ENCODE results near the gene ATOSB.
A peak's percentile ranks its signal among the peaks of the same experiment; 100 is the strongest.

ATOSB gene

DNA sequence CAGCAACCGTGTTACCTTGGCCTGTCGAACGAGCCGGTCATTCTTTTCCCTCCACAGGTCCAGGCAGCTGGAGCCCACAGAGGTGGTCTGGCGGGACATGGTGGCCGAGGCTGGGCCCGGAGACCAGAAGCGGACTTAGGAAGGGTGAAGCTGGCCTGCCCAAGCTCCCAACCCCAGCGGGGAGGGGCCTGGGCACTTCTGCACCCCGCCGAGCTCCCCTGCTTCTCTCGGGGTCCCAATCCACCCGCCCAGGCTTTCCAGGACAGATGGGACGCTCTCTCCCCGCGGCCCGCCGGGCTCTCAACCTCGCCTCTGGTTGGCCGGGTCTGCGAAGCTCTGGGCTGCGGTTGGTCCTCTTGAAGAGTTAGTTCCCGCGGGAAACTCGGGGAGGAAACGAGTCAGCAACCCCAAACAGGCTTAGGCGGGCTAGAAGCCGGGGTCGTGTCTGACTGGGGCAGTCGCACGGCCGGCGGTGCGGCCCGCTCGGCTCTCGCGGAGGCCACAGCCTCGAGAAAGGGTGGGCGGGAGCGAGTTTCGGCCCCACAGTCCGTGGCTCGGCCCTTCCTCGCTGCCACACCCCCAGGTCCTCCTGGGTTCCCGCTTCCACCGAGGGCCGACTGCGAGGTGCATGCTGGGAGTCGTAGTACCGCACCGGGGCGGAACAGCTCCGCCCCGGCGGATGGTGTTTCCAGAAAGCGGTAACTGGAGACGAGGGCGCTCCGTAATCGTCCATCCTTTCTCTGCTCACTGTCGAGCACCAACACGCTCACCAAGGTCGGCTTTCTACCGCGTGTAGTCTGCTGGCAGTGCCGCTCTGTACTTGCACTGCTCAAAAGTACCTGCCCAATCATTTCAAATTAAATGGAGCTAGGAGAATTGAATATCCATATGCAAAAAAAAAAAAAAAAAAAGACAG lies 36.0 kb downstream of the ATOSB start, which contains the start of gene FANCG:
TSS of gene FANCG (minus strand) at position 517 of the 916 bp plus-strand sequence. CDS start at position 99, 418 bp downstream.
- DNase-seq: peak; percentile 37

DNA sequence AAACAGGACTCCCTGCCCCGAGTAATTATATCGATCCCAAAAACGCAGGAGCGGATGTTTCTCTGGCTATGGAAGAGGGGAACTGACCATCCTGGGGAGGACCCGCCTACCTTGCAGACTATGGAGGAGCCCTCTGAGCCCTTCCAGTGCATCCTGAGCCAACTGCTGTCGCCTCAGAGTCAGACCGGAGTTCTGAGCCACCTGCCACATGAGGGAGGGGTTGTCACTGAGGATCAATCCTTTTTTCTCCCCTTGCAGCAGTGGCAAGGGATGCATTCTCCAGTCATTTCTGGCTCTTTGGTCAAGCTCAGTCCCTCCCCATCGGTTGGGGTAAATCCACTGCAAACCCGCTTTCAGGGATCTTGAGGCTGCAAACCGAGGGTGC lies 36.6 kb downstream of the ATOSB start:
- DNase-seq: no peak

DNA sequence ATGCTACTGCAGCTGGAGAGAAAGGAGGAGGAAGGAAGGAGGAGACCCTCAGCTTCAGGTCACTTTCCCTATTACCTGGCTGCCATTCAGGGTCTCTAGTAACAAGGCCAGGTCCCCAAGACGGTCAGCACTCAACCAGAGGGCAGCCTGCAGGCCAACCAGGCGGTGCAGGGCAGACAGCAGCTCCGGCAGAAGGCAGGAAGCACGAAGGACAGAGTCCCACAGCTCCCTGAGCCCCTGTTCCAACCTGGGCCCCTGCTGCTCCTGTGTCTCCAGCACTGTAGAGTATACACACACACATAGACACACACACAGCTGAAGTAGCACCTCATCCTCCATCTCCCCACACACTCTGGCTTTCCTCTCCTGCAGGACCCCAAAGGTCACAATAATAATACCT lies 37.6 kb downstream of the ATOSB start:
- no peak for DNase-seq

DNA sequence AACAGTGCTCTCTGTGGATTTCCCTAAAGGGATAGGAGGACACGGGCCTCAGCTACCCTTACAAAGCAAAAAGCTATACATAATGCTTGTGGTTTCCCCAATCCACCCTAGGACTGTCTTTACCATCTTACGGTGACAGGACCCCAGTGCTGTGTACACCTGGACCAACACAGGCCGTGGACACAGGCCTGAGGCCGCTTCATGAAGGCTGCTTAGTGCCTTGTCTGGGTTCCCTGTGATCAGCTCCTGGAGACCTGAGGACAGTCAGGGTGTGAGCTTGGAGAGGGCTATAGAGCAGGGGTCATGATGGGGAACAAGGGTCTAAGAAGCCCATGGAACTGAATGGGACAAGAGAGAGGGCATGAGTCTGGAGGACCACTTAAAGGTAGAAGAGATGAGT lies 38.8 kb downstream of the ATOSB start:
- no peak for DNase-seq

DNA sequence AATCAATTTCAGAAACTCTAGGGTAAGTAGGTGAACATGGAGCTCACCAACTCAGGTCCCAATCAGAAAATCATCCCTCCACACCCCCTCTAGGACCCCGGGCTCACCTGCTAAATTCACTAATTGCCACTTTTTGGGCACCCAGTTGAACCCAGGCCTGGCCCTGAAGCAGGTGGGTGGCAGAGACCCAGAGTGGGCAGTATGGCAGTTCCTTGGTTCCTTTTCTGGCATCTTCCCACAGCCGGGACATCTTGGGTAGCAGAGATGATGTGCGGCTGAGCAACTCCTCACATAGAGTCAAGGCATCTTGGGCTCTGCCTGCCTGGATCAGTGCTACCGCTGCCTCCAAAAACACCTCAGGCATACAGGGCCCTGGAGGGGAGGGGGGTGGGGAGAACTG lies 40.3 kb downstream of the ATOSB start:
- no peak for DNase-seq

DNA sequence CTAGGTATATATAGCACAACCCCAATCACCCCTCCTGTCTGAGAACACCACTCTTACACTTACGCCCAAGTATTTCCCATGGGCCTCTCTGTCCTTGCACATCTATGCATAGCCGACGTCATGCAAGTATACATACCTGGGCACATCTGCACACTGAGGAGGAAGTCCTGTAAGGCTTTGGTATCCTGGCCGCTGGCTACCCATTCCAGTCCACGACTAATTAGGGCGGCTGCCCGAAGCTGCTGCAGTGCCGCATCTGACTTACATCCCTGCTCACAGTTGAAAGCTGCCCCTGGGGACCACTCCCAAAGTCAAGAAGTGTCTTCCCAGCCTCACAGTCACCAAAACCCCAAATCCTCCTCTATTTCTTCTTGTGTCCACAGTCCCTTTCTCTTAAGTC lies 40.9 kb downstream of the ATOSB start:
- DNase-seq: no peak

GRCh38 chr9:35074141-35074540 lies 41.5 kb downstream of the ATOSB start:
- DNase-seq: no peak

DNA sequence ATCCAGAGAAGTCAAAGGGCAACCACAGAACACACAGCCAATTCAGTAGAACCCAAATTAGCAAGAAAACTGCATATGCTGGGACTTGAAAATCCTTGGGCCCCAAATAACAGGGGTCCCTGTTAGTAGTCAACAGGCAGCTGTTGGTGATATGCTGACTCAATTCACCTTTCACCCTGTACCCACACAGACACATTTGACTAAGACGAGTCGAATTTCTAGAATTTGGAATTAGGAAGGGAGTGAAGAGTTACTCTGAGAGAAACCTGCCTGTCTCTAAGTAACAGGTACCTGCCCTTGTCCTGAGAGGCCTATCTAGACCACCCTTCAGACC lies 42.4 kb downstream of the ATOSB start:
- no peak for DNase-seq

GRCh38 chr9:35072461-35073278 lies 43.0 kb downstream of the ATOSB start, which contains the start of gene VCP:
VCP (minus strand) TSS chr9:35072625; CDS start chr9:35072353, 272 bp downstream.
- DNase-seq: peak; percentile 97

DNA sequence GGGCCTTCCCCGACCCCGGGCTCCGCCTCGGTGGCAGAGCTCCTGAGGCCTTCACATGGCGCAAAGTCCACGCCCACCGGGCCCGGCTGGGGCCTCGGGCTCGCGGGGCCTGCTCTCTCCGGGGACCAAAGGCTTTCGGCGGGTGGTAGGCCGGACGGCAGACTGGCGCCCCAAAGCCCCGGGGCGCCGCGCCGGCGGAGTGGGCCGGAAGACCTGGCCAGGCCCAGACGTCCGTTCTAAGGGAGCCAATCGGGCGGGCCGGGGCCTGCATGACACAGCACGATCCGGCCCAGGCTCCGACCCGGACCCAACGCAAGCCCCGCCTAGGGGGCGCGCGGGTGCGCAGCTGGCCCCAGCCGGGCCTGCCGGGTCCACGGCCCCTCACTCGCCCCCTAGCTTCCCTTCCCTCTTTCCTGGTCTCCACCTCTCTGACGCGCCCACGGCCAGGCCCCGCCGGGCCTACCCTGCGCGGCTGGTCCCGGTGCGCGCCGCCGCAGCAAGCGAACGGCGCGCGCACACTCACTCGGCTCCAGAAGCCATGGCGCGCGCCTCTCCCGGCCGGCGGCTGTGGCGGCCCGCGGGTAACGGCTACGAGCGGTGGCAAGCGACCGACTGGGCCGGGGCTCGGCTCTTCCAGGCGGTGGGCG lies 43.7 kb downstream of the ATOSB start:
- DNase-seq: no peak

DNA sequence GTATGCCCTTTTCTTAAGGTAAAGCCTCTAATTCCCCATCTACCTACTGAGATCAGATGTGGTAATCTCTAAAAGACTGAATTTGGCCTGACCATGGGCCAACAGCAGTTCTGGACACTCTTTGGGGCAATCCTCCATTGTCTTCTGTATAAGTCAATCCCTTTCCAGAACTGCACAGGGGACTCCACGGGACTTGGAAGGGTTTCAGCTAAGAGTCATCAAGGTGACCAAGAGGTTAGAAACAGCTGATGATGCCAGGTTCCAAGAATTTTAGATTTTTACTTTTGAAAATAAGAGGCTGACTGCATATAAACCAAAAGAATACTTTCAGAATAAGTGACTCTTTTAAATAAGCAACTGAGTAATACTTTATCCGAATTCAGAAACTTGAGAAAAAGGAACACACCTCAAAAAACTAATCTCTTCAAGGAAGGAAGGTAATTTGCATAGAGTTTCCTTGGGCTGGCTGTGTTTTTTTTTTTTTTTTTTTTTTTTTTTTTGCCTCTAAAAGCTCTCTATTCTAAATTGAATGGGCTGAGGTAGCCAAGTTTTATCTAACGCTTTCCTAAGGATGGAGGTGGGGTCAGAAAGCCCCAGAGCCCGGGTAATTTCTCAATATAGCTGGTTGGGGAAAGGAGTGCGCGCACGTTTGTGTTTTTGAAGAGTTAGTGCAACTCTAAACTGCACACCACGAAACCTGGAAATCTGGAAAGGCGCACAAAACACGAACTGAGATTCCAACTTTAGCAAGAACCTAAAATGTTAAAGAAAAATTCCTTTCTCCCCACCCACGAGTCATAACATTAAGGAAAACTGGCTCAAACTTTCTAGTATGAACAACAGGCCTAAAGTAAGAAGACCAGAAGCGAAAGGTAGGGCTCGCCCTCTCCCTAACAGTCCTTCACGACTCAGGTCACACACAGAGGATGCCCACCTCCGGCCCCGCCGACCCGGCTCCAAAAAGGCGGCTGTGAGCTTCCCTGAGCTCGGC lies 44.5 kb downstream of the ATOSB start:
- no peak for DNase-seq

DNA sequence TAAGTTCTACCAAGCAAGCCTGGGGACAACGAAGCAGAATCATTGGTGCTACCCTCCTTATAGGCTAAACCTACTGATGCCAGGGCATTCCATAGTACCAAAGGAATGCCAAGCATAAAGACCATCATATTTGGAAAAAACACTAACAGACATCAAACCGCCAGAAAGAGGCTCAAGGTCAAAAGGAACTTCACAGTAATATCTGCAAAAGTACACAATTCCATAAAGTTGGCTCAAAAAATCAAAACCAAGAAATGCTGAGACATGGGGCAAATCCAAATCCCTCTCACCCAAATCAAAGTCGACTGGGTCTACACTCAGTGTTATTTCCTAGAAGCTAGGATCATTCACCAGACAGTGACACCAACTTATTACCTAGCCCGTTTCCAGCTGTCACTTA lies 46.6 kb downstream of the ATOSB start:
- DNase-seq: no peak

DNA sequence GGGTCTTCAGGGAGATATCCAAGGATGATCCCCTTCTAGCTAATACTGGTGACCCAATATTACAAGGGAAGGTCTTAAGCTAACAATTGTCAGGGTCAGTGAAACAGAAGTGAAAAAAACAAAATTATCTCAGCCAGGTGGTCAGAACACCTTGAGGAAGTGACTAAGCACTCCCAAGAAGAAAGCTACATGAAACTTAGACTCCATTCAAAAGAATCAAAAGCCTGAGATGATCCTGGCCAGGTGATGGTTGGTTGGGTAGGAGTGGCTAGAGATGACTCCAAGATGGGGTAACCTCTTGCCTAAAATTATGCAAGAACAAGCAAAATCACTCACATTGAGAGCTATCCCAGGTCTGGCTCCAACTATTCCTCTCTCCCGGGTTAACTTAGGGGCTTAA lies 48.6 kb downstream of the ATOSB start:
- no peak for DNase-seq

GRCh38 chr9:35060548-35061207 lies 55.0 kb downstream of the ATOSB start:
- DNase-seq: no peak

DNA sequence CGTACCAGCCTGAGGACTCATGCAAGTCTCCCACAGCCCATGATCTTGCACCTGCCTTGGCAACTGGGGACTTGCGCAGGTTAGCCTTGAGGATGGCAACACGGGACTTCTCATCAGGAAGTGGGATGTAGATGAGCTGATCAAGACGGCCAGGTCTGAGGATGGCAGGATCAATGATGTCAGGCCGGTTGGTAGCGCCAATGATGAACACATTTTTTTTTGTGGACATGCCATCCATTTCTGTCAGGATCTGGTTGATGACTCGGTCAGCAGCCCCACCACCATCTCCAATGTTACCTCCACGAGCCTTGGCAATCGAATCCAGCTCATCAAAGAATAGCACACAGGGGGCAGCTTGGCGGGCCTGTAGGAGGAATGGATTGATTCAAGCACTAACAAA lies 56.2 kb downstream of the ATOSB start:
- no peak for DNase-seq

DNA sequence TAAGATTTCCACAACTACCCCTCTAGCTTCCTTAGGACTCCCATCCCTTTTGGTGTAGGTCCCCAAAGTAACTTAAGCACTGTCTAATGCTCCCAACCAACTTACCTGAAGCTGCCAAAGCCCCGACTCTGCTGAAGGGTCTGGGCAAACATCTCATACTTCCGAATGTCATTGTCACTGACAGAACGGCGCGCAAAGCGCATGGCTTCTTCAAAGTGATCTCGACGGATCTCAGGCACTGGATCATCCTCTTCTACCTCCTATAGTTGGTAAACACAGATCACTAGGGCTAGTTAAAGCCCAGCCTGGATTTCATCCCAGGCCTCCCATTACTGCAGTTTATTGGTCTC lies 58.4 kb downstream of the ATOSB start:
- no peak for DNase-seq

GRCh38 chr9:35056571-35057270 lies 58.9 kb downstream of the ATOSB start:
- DNase-seq: no peak

DNA sequence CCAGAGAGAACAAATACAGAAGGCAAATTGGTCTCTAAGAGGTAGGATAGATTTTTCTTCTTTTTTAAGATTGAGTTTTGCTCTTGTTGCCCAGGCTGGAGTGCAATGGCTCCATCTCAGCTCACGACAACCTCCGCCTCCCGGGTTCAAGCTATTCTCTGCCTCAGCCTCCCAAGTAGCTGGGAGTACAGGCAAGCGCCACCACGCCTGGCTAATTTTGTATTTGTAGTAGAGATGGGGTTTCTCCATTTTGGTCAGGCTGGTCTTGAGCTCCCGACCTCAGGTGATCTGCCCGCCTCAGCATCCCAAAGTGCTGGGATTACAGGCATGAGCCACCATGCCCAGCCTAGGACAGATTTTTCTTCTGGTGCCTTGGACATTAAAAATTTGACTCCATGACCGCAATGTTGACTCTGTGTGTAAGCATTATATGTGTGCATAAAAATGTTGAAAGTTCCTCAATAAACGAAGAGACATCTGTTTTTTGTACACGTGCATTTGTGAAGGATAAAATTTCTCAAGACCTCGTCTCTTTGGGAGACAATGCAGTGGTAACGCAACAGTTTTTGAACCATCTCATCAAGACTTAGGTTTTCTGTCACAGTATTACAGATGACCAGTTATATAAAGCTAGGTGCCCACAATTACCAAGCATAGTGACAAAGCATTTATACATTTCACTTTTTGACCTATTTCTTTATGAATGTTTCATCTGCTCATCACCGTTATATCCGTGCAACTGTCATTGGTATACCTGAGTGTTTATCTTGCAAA lies 60.6 kb downstream of the ATOSB start:
- DNase-seq: no peak

DNA sequence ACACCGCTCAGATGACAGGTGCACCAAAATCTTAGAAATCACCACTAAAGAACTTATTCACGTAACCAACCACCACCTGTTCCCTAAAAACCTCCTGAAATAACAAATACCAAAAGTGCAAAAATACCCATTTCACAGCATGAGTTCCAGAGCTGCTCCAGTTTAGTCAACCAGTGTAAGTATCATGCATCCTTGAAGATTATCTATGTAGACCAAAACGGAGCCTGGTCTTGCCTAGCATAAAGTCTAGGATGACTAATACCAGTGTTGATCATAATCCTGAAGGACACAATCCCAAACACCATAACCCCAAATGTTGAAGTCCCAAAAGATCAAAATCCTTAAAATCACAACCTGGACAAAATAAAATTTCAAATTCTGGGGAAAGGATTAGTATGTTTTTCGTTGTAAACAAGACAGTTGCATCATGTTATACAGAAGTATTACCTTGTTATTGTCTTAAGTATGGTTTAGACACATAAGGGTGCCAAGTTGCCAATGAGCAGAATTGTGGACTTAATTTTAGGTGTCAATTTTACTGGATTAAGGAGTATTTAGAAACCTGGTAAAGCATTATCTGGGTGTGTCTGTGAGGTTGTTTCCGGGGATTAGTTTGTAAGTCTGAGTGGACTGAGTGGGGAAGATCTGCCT lies 61.4 kb downstream of the ATOSB start:
- DNase-seq: no peak
